ENCODE results near the gene POF1B.

The POF1B gene

GRCh38 chrX:85381602-85382001, 2.1 kb upstream of the POF1B start:
- TF ChIP-seq ZNF565 (CRISPR knock-in tag; conservative IDR thresholded peaks at IDR 0.05; ENCODE audit: low read depth) (no peak), PPARA (CRISPR knock-in tag; IDR thresholded peaks at IDR 0.05; ENCODE audit: borderline replicate concordance) (no peak), OSR1 (CRISPR knock-in tag; IDR thresholded peaks at IDR 0.05) (no peak)
- no peak for ATAC-seq

GRCh38 chrX:85378461-85378860, 1.0 kb downstream of the POF1B start:
- TF ChIP-seq CSRNP3 (CRISPR knock-in tag; IDR thresholded peaks at IDR 0.05) (no peak), ESRRG (CRISPR knock-in tag; IDR thresholded peaks at IDR 0.05) (no peak), CSDC2 (CRISPR knock-in tag; IDR thresholded peaks at IDR 0.05) (no peak), RARB (CRISPR knock-in tag; IDR thresholded peaks at IDR 0.05) (no peak), ZNF70 (CRISPR knock-in tag; IDR thresholded peaks at IDR 0.05) (no peak), TSHZ2 (CRISPR knock-in tag; IDR thresholded peaks at IDR 0.05) (no peak)
- no peak for ATAC-seq

GRCh38 chrX:85375333-85375738, 4.1 kb downstream of the POF1B start:
- TF ChIP-seq GLIS3 (CRISPR knock-in tag; IDR thresholded peaks at IDR 0.05): no peak
- no peak for TF ChIP-seq PPARA (CRISPR knock-in tag; IDR thresholded peaks at IDR 0.05; ENCODE audit: borderline replicate concordance)
- no peak for TF ChIP-seq ISL1 (CRISPR knock-in tag; IDR thresholded peaks at IDR 0.05)
- no peak for TF ChIP-seq ZNF565 (CRISPR knock-in tag; conservative IDR thresholded peaks at IDR 0.05; ENCODE audit: low read depth)
- TF ChIP-seq CSDC2 (CRISPR knock-in tag; IDR thresholded peaks at IDR 0.05): no peak
- TF ChIP-seq ZFP30 (CRISPR knock-in tag; IDR thresholded peaks at IDR 0.05): no peak
- TF ChIP-seq ZNF70 (CRISPR knock-in tag; IDR thresholded peaks at IDR 0.05): no peak
- TF ChIP-seq TOX (CRISPR knock-in tag; IDR thresholded peaks at IDR 0.05; ENCODE audit: borderline replicate concordance): no peak
- TF ChIP-seq ZFP3 (CRISPR knock-in tag; IDR thresholded peaks at IDR 0.05): no peak
- TF ChIP-seq SNAI2 (CRISPR knock-in tag; IDR thresholded peaks at IDR 0.05): no peak
- TF ChIP-seq CREB5 (CRISPR knock-in tag; IDR thresholded peaks at IDR 0.05; ENCODE audit: low read depth): no peak
- no peak for TF ChIP-seq ESRRG (CRISPR knock-in tag; IDR thresholded peaks at IDR 0.05)
- TF ChIP-seq TCF4 (CRISPR knock-in tag; IDR thresholded peaks at IDR 0.05; ENCODE audit: borderline replicate concordance): no peak
- TF ChIP-seq ZNF8 (CRISPR knock-in tag; IDR thresholded peaks at IDR 0.05): no peak
- no peak for TF ChIP-seq CSRNP3 (CRISPR knock-in tag; IDR thresholded peaks at IDR 0.05)
- TF ChIP-seq BACH2 (CRISPR knock-in tag; IDR thresholded peaks at IDR 0.05; ENCODE audit: borderline replicate concordance): no peak
- no peak for TF ChIP-seq ZC3H10 (CRISPR knock-in tag; IDR thresholded peaks at IDR 0.05)
- no peak for ATAC-seq

- TF ChIP-seq GLIS3 (CRISPR knock-in tag; IDR thresholded peaks at IDR 0.05) (no peak), RARB (CRISPR knock-in tag; IDR thresholded peaks at IDR 0.05) (no peak), ZC3H10 (CRISPR knock-in tag; IDR thresholded peaks at IDR 0.05) (no peak)
- ATAC-seq: no peak
These were observed 14.0 kb downstream of the POF1B start for GRCh38 chrX:85365370-85365995.

GRCh38 chrX:85359051-85359450, 20.4 kb downstream of the POF1B start:
- TF ChIP-seq PPARA (CRISPR knock-in tag; IDR thresholded peaks at IDR 0.05; ENCODE audit: borderline replicate concordance): no peak
- ATAC-seq: no peak
